RWPE2 (cell line): ENCODE data around the gene THRB.

Source experiments
- ATAC-seq: fragments of 200-7000 bp; cut with Tn5 transposase; 3 replicates; pipeline ENCODE4 v1.9.1; 2021; ENCODE audit warnings: low read depth
- DNase-seq: peaks from one replicate; pipeline ENCODE4 v3.0.0-alpha.2; 2020; ENCODE audit warnings: low spot score
- H3K27ac ChIP-seq: fragments of 450-650 bp; 2 replicates; pipeline ENCODE4 v1.5.1; 2017; ENCODE audit warnings: mild to moderate bottlenecking; ENCODE audit not compliant: poor library complexity, severe bottlenecking
- H3K27me3 ChIP-seq: fragments of 250-450 bp; sonication (Bioruptor Pico); 2 replicates; pipeline ENCODE4 v1.5.1; 2021; ENCODE audit warnings: mild to moderate bottlenecking, moderate library complexity; ENCODE audit not compliant: insufficient read depth, poor library complexity, severe bottlenecking
- H3K36me3 ChIP-seq: fragments of 250-450 bp; sonication (Bioruptor Pico); 2 replicates; pipeline ENCODE4 v1.5.1; 2020; ENCODE audit warnings: low read depth, mild to moderate bottlenecking, moderate library complexity
- H3K4me1 ChIP-seq: fragments of 250-450 bp; sonication (Bioruptor Pico); 2 replicates; pipeline ENCODE4 v1.5.1; 2021; ENCODE audit warnings: mild to moderate bottlenecking, moderate library complexity; ENCODE audit not compliant: insufficient read depth, poor library complexity, severe bottlenecking
- H3K4me3 ChIP-seq: fragments of 250-450 bp; sonication (Bioruptor Pico); 2 replicates; pipeline ENCODE4 v1.5.1; 2021; ENCODE audit warnings: mild to moderate bottlenecking, moderate library complexity; ENCODE audit not compliant: severe bottlenecking
- H3K9me3 ChIP-seq: fragments of 250-450 bp; sonication (Bioruptor Pico); 2 replicates; pipeline ENCODE4 v1.5.1; 2021; ENCODE audit warnings: mild to moderate bottlenecking, moderate library complexity; ENCODE audit not compliant: severe bottlenecking
- TF ChIP-seq, protein P1 (sequence below): fragments of 450-650 bp; IDR thresholded peaks from one replicate; pipeline ENCODE4 v1.5.1; 2017; ENCODE audit warnings: mild to moderate bottlenecking, moderate library complexity; ENCODE audit not compliant: poor library complexity, severe bottlenecking

THRB gene

DNA sequence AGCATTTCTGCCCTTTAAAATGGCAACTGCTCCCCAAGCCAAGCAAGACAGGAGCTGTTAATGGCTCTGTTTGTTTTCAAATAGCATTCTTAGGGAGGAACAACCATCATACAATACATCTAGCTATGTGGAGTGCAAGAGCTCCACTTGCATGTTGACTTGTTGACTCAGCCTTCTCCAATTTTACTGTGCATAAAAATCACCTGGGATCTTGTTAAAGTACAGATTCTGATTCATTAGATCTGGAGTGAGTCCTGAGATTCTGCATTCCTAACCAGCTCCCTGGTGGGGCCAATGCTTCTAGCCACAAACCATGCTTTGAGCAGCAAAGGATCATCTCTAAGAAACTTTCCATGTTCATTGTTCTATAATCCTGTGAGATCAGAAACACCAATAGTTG, 171.4 kb downstream of the THRB start:
- Histone ChIP-seq H3K27me3 (no peaks in the 10 kb centered on the region), H3K4me1 (peaks cover 3% of the 10 kb centered on the region), H3K4me3 (no peak overlapping the region), H3K36me3 (no peaks in the 10 kb centered on the region), H3K9me3 (no peaks in the 10 kb centered on the region), H3K27ac (no peak overlapping the region)
- ATAC-seq (no peak), DNase-seq (no peak)
- TF ChIP-seq, protein P1, sequence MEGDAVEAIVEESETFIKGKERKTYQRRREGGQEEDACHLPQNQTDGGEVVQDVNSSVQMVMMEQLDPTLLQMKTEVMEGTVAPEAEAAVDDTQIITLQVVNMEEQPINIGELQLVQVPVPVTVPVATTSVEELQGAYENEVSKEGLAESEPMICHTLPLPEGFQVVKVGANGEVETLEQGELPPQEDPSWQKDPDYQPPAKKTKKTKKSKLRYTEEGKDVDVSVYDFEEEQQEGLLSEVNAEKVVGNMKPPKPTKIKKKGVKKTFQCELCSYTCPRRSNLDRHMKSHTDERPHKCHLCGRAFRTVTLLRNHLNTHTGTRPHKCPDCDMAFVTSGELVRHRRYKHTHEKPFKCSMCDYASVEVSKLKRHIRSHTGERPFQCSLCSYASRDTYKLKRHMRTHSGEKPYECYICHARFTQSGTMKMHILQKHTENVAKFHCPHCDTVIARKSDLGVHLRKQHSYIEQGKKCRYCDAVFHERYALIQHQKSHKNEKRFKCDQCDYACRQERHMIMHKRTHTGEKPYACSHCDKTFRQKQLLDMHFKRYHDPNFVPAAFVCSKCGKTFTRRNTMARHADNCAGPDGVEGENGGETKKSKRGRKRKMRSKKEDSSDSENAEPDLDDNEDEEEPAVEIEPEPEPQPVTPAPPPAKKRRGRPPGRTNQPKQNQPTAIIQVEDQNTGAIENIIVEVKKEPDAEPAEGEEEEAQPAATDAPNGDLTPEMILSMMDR = no peak

DNA sequence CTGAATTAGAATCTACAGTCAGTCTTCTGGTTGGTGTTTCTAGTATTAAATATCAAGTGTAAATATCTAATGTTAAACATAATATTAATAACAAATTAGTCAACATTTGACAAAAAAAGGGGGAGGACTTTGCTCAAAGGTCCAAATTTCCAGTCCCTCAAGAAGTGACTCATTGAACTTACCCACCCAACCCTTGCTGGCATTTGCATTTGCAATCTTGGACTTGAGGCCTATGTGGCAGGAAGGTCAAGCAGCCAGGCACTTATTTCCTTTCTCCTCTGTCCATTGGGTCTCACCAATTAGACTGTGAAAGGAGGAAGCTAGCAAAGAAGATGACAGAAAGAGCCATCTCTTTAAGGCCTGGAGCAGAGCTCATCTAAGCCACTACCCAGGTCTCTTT, 174.0 kb downstream of the THRB start:
- no peak for DNase-seq
- ATAC-seq = no peak
- H3K9me3 ChIP-seq = no peaks in the 10 kb centered on the region
- peaks cover 24% of the 10 kb centered on the region for H3K4me1 ChIP-seq
- H3K27me3 ChIP-seq = no peaks in the 10 kb centered on the region
- TF ChIP-seq, protein P1 = no peak
- no peaks in the 10 kb centered on the region for H3K36me3 ChIP-seq
- H3K4me3 ChIP-seq = no peak overlapping the region
- H3K27ac ChIP-seq = no peak overlapping the region

DNA sequence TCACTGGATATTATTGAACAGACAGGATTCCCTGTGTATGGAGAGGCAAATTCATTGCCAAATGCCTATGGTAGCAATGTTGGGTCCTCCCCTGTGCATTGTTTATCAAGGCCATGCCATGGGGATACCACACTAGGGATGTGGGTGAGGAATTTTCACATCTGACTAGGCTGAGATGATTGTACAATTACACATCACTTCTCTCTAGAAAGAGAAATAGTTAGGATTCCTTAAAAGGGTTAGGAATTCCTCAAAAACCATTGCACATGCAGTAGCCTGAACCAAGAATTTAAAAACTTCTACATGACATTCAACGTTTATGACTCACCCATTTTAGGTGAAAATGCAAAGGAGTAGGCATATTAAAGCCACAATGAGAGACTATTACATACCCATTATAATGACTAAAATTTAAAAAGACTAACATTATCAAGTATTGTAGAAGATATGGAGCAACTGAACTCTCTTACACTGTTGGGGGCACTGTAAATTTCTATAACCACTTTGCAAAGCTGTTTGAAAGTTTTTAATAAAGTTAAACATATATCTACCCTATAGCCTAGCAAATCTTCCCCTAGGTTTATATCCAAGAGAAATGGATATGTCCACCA, 175.9 kb downstream of the THRB start:
- H3K4me1 ChIP-seq = peaks cover 24% of the 10 kb centered on the region
- no peak overlapping the region for H3K4me3 ChIP-seq
- H3K9me3 ChIP-seq = no peaks in the 10 kb centered on the region
- H3K36me3 ChIP-seq = no peaks in the 10 kb centered on the region
- H3K27me3 ChIP-seq = no peaks in the 10 kb centered on the region
- ATAC-seq (peak; percentile 92), DNase-seq (peak; percentile 59)
- TF ChIP-seq, protein P1 = no peak
- H3K27ac ChIP-seq = peak overlapping the region; percentile 74

DNA sequence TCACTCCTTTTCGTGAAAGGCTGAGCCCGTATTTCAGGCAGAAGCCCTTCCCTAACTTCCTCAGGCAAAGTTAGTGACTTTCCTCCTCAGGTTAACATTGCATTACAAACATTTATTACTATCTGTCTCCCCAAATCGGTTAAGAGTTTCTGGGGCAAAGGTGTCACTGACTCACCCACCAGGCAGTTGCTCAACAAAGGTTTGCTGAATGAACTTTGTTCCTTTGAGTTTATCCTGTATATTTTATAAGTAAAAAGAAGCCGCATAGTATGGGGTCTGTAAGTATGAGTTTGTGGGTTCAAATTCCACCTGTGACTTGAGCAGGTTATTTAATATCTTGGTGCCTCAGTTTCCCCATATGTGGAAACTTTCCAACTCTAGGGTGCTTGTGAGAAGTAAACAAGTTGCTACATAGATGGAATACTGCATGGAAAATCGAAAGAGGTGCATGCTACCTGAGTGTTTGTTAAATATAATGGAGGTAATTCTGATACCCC, 177.7 kb downstream of the THRB start:
- TF ChIP-seq, protein P1 = no peak
- no peaks in the 10 kb centered on the region for H3K36me3 ChIP-seq
- no peaks in the 10 kb centered on the region for H3K9me3 ChIP-seq
- no peaks in the 10 kb centered on the region for H3K27me3 ChIP-seq
- ATAC-seq (peak; percentile 66), DNase-seq (no peak)
- H3K4me3 ChIP-seq = no peak overlapping the region
- H3K27ac ChIP-seq = peak overlapping the region; percentile 74
- peaks cover 24% of the 10 kb centered on the region for H3K4me1 ChIP-seq

DNA sequence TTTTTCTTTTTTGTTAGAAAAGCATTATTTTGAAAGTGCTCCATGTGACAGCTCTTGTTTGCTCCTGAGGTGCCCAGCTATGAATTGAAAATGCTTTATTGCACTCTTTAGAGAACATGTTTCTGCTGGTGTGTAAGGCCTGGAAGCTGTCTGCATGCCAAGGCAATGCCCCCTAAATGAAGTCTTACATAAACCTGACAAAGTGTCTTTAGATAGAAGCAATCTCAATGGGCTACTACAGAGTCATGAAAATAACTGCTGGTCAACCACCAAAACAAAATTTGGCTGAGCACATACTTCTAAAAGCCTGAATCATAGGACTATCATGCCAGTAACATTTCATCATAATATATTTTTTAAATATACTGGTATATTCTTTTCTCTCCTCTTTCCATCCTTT, 178.7 kb downstream of the THRB start:
- TF ChIP-seq, protein P1 = no peak
- Histone ChIP-seq H3K36me3 (no peaks in the 10 kb centered on the region), H3K27me3 (no peaks in the 10 kb centered on the region), H3K4me3 (no peak overlapping the region), H3K27ac (peak overlapping the region; percentile 74), H3K4me1 (peaks cover 24% of the 10 kb centered on the region), H3K9me3 (no peaks in the 10 kb centered on the region)
- ATAC-seq (no peak), DNase-seq (no peak)
